ENCODE measurements around the gene EIF4E2.

DNA sequence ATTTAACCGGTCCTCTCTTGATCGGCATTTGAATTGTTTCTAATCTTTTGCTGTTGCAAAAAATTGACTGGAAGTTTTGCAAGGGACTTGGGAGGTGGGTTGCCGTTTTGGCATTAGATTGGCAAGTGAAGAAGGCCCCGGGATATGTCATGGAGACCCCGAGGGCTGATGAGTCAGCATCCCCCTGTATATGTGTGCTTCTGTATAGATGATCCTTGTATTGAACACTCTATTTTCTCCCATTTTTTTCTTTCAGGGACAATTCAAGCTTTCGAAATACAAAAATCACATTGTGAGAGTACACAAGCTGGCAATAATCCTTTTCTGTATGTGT, 30.1 kb downstream of the EIF4E2 start:
- no peak for TF ChIP-seq ARNTL (CRISPR knock-in tag; IDR thresholded peaks at IDR 0.05; ENCODE audit: borderline replicate concordance, low read depth)
- TF ChIP-seq, protein P1, sequence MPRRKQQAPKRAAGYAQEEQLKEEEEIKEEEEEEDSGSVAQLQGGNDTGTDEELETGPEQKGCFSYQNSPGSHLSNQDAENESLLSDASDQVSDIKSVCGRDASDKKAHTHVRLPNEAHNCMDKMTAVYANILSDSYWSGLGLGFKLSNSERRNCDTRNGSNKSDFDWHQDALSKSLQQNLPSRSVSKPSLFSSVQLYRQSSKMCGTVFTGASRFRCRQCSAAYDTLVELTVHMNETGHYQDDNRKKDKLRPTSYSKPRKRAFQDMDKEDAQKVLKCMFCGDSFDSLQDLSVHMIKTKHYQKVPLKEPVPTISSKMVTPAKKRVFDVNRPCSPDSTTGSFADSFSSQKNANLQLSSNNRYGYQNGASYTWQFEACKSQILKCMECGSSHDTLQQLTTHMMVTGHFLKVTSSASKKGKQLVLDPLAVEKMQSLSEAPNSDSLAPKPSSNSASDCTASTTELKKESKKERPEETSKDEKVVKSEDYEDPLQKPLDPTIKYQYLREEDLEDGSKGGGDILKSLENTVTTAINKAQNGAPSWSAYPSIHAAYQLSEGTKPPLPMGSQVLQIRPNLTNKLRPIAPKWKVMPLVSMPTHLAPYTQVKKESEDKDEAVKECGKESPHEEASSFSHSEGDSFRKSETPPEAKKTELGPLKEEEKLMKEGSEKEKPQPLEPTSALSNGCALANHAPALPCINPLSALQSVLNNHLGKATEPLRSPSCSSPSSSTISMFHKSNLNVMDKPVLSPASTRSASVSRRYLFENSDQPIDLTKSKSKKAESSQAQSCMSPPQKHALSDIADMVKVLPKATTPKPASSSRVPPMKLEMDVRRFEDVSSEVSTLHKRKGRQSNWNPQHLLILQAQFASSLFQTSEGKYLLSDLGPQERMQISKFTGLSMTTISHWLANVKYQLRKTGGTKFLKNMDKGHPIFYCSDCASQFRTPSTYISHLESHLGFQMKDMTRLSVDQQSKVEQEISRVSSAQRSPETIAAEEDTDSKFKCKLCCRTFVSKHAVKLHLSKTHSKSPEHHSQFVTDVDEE (CRISPR knock-in tag; IDR thresholded peaks at IDR 0.05): no peak
- TF ChIP-seq, protein P2, sequence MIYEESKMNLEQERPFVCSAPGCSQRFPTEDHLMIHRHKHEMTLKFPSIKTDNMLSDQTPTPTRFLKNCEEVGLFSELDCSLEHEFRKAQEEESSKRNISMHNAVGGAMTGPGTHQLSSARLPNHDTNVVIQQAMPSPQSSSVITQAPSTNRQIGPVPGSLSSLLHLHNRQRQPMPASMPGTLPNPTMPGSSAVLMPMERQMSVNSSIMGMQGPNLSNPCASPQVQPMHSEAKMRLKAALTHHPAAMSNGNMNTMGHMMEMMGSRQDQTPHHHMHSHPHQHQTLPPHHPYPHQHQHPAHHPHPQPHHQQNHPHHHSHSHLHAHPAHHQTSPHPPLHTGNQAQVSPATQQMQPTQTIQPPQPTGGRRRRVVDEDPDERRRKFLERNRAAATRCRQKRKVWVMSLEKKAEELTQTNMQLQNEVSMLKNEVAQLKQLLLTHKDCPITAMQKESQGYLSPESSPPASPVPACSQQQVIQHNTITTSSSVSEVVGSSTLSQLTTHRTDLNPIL (CRISPR knock-in tag; IDR thresholded peaks at IDR 0.05; ENCODE audit: low read depth): no peak
- no peak for TF ChIP-seq ESRRG (CRISPR knock-in tag; IDR thresholded peaks at IDR 0.05)
